Urinary bladder (tissue), 4 donors: ENCODE measurements around the gene PCDH1. TPM values are rescaled to one million over a fixed set of nuclear protein-coding genes. Genes with fewer than 3 reads are reported as not detected.

Source experiments
- DNase-seq: peaks from one replicate; pipeline ENCODE4 v3.0.0-alpha.2; 2015; ENCODE audit errors: extremely low spot score
- H3K27ac ChIP-seq: one replicate; pipeline ENCODE4 v1.5.1; 2013; ENCODE audit warnings: low read depth, mild to moderate bottlenecking, moderate library complexity
- H3K36me3 ChIP-seq: one replicate; pipeline ENCODE4 v1.6.1; 2013; ENCODE audit warnings: mild to moderate bottlenecking, moderate library complexity; ENCODE audit not compliant: insufficient read depth
- H3K4me1 ChIP-seq: one replicate; pipeline ENCODE4 v1.6.1; 2013; ENCODE audit warnings: mild to moderate bottlenecking, moderate library complexity; ENCODE audit not compliant: insufficient read depth
- H3K4me3 ChIP-seq: one replicate; pipeline ENCODE4 v1.5.1; 2013; ENCODE audit warnings: low read depth, low read length
- WGBS: extraction: QIAGEN DNeasy Blood & Tissue Kit; methylation state at CpG from one replicate; pipeline ENCODE4 v1.1.7; 2013; 5-methylcytosine and 5-hydroxymethylcytosine counted together
- polyA plus RNA-seq: library from polyadenylated mRNA; stranded (reverse); fragments of 200-250 nt; gene quantifications from one replicate; pipeline ENCODE4 v1.2.3, GENCODE V29; 2013
- total RNA-seq: library from RNA; depleted of rRNA; stranded (reverse); fragments of >200 nt; gene quantifications from one replicate; pipeline ENCODE4 v1.2.3, GENCODE V29; 2014
- donor health status: healthy with polysubstance abuse.
- donor health status: healthy.

Gene PCDH1
- total and polyA plus RNA-seq, 2 donors, result 21.1 to 22.5 TPM

- Histone ChIP-seq H3K4me1 (no peaks in the 10 kb centered on the region), H3K36me3 (no peaks in the 10 kb centered on the region), H3K4me3 (no peak overlapping the region), H3K27ac (no peak overlapping the region)
- no peak for DNase-seq
- 85% methylated on average over 24 of the region's 24 CpGs for WGBS
These were observed 13.5 kb downstream of the PCDH1 start for GRCh38 chr5:141864371-141865370.

- DNase-seq, result no peak
- no peaks in the 10 kb centered on the region for H3K36me3 ChIP-seq
- 94% methylated on average over 20 of the region's 20 CpGs for WGBS
- H3K4me3 ChIP-seq, result no peak overlapping the region
- no peak overlapping the region for H3K27ac ChIP-seq
- no peaks in the 10 kb centered on the region for H3K4me1 ChIP-seq
These were observed 14.5 kb downstream of the PCDH1 start for GRCh38 chr5:141863569-141864178.

DNA sequence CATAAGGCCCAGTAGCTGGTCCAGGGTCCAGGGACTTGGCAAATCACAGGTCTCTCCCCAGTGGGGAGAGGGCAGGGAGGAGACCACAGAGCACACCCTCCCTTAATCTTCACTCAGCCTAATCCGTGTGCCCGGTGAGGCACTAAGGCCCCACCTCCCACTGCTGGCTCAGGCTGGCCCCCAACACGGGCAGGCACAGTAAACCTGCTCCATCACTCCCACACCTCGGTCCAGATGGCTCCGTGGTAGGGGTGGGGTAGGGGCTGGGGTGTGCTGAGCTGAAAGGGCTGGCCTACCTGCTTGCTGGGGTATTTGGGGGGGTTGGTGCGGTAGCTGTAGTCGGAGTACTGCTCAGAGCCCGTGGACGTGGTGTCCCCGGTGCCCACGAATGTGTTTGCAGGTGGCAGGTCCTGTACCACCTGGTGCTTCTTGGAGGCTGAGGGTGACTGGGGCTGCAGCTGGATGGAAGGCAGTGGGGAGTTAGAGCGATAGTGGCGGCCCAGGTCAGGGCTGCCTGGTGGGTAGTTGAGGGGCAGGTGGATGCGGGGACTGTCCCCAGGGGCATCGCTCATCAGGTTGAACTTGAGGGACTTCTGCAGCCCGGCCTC, 15.2 kb downstream of the PCDH1 start:
- H3K4me3 ChIP-seq, result no peak overlapping the region
- H3K36me3 ChIP-seq, result no peaks in the 10 kb centered on the region
- H3K27ac ChIP-seq, result no peak overlapping the region
- DNase-seq, result no peak
- WGBS, result 83% methylated on average over 16 of the region's 16 CpGs
- no peaks in the 10 kb centered on the region for H3K4me1 ChIP-seq

- no peak overlapping the region for H3K4me3 ChIP-seq
- H3K4me1 ChIP-seq, result no peaks in the 10 kb centered on the region
- H3K36me3 ChIP-seq, result no peaks in the 10 kb centered on the region
- no peak for DNase-seq
- H3K27ac ChIP-seq, result no peak overlapping the region
- 80% methylated on average over 5 of the region's 5 CpGs for WGBS
These were observed 17.0 kb downstream of the PCDH1 start for GRCh38 chr5:141861194-141861593.

DNA sequence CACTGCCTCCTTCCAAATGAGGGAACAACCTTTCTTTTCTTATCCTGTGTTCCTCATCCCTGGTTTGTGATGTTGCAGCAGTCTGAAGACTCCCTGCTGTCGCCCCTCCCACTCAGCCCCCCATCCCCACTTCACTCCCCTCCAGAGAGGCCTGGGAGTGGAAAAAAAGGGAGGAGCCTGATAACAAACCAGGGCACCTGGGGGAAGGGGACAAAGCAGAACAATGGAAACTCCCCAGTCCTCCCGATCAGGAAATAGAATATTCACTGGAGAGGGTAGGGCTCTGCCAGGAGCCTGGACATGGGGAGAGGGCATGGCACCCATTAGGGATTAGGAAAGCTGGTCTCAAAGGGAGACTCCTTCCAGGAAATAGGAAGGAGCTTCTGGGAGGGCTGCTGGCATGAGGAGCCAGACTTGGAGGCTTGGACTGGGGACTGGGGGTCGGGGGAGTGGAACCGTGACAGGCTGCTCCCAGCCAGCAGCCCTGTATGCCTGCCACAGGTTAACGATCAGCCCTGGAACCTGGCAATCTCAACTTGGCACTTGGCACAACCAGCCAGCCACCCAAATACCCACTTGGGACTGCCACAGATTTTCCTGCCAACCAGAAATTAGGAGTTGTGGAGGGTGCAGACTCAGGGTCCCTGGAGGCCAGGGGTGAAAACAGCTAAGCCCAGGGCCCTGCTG, 20.0 kb downstream of the PCDH1 start:
- DNase-seq, result no peak
- Histone ChIP-seq H3K4me3 (no peak overlapping the region), H3K4me1 (no peaks in the 10 kb centered on the region), H3K27ac (no peak overlapping the region), H3K36me3 (no peaks in the 10 kb centered on the region)
- 31% methylated on average over 5 of the region's 5 CpGs for WGBS

DNA sequence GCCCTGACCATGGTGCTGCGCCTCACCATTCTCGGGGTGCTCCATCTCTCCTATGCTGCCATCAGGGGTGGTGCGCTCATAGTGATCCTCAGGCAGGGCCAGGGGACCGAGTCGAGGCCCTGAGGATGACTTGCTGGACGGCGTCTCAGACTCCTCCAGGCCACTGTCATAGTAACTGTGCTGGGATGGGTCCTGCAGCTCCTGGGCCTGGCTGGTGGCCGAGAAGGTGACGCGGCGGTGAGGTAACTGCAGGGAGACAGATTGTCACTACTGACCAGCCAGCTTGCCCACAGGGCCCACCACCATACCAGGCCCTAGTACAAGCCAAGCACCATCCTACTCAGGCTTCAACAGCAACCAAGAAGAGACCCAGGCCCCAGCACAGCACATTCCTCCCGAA, 21.0 kb downstream of the PCDH1 start:
- H3K4me3 ChIP-seq, result no peak overlapping the region
- H3K36me3 ChIP-seq, result no peaks in the 10 kb centered on the region
- no peak overlapping the region for H3K27ac ChIP-seq
- H3K4me1 ChIP-seq, result no peaks in the 10 kb centered on the region
- DNase-seq, result no peak
- 94% methylated on average over 12 of the region's 12 CpGs for WGBS

DNA sequence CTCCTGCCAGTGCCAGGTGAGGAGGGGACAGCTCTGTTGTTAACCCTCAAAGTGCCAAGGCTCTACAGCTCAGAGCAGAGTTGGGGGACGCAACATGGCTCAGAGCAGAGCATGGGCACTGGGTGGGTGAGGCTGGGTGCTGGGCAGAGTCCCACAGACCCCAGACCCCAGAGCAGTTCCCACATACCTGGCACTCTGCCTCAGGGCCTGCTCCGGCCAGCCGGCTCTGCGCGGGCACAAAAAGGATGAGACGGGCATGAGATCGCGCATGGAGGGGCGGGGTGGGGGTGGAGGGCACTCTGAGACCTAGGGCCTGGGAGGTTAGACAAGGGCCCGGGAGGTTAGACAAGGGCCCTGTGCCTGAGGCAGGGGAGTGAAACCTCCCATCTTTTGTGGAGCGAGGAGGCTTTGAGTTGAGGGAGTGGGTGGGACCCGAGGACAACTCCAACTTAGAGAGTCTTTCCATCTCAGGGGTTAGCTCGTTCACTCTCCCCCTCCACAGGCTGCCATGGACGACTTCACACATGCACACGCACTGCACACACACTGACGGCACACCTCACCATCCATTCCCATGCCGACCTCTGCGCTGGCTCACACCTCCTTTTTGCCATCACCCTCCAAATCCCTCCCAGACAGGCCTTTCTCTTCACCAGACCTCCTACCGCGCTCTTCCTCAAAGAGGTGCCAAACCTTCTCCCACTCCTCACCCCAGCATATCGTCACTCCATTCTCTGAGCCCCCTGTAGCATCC, 22.0 kb downstream of the PCDH1 start:
- Histone ChIP-seq H3K4me1 (no peaks in the 10 kb centered on the region), H3K27ac (no peak overlapping the region), H3K4me3 (no peak overlapping the region), H3K36me3 (no peaks in the 10 kb centered on the region)
- no peak for DNase-seq
- 78% methylated on average over 21 of the region's 21 CpGs for WGBS

DNA sequence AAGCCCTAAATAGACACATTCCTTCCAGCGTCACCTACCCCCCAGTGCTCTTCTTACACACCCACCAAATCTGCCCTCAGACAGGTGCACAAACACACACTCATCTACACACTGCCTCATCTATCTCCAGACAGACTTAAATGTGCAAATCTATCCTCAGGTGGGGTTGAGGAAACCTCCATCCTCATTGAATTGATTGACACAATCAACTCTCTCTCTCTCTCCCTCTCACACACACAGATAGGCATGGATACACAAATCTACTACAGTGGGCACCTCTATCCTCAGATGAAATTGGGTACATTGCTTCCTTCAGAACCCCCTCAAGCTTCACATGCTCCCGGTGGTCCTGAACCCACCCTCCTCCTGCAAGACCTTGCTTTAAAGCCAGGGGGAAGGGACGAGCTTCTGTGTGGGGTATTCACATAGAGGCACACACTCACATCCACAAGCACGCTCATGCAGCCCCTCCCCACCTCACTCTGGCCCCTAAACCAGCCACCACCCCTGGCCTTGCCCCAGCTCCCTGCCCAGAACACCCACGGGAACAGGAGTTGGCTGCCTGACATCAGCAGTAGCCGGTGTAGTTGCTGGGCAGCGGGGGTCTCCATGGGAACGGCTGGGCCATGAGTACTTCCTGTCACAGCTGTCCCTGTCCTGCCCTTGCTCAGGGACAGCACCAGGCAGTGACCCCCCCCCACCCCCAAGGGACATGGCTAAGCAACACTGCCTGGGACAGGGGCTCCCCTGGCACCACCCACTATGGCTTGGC, 22.8 kb downstream of the PCDH1 start:
- no peaks in the 10 kb centered on the region for H3K36me3 ChIP-seq
- WGBS, result 30% methylated on average over 8 of the region's 8 CpGs
- no peak overlapping the region for H3K27ac ChIP-seq
- no peak overlapping the region for H3K4me3 ChIP-seq
- no peaks in the 10 kb centered on the region for H3K4me1 ChIP-seq
- no peak for DNase-seq

DNA sequence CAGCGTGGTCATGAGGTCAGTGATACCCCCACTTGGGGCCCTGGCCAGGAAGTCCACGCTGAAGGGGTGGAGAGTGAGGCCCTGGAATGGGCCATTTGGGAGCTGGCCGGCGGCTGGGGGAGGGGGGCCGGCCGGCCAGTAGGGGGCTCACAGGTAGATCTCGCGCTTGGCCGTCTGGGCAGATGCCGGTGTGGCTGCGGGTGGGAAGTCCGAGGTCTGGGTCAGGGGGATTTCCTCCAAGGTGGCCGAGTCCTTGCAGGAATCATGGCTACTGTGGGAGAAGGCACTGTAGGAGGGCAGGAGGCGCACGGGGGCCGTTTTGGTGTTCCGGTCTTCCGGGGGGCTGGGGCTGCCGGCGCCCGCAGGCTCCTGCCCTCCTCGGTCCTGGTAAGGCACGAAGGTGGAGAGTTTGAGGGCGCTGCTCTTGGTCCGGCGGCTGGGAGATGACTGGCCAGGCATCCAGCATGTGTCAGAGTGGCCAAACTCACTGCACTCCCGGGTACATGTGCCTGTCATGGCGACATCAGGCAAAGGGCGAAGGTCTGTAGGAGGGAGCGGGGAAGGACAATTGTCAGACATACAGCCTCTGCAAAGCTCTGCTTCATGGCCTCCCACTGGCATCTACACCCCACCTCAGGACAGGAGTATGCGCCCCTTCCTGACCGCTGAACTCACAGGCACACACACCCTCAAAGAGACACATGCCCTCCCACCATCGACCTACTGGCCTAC, 24.1 kb downstream of the PCDH1 start:
- Histone ChIP-seq H3K36me3 (no peaks in the 10 kb centered on the region), H3K4me1 (no peaks in the 10 kb centered on the region), H3K27ac (no peak overlapping the region), H3K4me3 (no peak overlapping the region)
- DNase-seq, result no peak
- WGBS, result 64% methylated on average over 33 of the region's 33 CpGs

DNA sequence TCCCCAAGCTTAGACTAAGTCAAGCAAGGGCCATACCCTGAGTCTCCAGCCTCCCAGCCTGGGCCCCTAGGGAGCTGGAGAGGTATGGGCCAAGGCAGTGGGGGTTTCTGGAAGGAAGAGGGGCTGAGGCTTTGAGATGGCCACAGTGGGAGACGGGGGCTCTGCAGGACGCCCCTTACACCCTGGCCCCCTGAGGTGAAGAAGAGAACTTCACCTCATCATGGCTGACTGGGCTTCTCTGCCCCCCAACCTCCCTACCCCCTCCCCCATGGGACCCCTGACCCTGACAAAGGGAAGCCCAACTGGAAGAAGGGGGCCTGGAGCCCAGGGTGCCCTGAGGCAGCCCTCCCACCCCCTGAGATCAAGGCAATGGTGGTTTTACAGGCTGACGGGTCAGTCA, 25.8 kb downstream of the PCDH1 start:
- 70% methylated on average over 3 of the region's 3 CpGs for WGBS
- Histone ChIP-seq H3K4me3 (no peak overlapping the region), H3K4me1 (no peaks in the 10 kb centered on the region), H3K27ac (no peak overlapping the region), H3K36me3 (no peaks in the 10 kb centered on the region)
- DNase-seq, result no peak

DNA sequence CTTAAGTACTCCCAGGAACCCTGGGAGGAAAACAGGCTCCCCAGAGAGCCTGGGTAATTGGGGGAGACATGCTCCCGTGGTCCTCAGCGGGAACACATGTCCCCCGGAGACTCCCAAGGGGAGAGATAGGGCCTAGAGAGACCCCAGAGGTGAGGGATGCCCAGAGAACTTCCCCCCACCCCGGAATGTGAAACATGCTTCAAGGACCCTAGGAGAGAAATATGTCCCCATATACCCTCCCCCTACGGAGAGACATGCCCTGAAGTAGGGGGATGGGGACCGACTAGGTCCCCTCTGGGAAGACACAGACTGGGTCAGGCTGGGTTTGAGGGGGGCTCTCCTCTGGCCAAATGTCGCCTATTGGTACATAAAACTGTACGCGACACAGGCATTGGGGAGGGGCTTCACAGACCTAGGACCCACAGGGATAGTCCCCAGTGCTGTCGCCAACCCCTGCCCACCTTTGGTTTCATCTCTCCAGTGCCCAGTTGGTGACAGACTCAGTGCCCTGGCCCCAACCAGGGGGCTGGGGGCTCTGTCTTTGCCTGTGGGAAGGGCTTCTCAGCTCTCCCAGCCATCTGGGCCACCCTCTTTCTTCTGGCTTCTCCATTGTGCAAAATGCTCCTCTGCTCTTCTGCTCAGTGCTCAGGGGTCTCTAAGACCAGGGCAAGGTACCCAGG, 26.9 kb downstream of the PCDH1 start:
- no peak overlapping the region for H3K27ac ChIP-seq
- H3K4me3 ChIP-seq, result no peak overlapping the region
- no peak for DNase-seq
- WGBS, result 73% methylated on average over 10 of the region's 10 CpGs
- no peaks in the 10 kb centered on the region for H3K36me3 ChIP-seq
- no peaks in the 10 kb centered on the region for H3K4me1 ChIP-seq
